GM18508 (cell line): ENCODE measurements around the gene FHIT.
"Not testable (repeated sequence)": the region's sequence is repeated elsewhere in the genome, so short reads cannot be mapped to it uniquely, and the experiment has no call there.

Experiments
- ATAC-seq: cut with Tn5 transposase; IDR thresholded peaks from one replicate; pipeline ENCODE4 v1.9.1; 2021; ENCODE audit warnings: moderate number of reproducible peaks; ENCODE audit not compliant: insufficient read depth, unreplicated experiment

The FHIT gene

DNA sequence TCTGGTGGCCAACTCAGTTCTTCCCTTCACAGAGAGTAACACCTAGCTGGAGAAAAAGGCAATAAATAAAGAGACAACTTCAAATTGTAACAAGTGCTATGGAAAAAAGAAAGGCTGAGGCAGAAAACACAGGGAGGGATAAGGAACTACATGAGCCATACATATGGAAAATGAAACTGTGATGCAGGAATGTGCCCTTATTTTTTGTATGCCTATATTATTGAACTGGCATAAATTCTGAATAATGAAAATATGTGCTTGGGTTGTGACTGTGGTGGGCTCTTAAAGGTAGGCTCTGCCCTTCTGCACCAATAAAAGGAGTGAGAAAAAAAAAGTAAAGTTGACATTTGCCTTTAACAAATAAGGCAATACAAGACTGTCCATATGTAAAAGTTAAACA, 19.6 kb downstream of the FHIT start:
- ATAC-seq, result no peak

GRCh38 chr3:61227799-61228198, 23.5 kb downstream of the FHIT start:
- ATAC-seq, result no peak

DNA sequence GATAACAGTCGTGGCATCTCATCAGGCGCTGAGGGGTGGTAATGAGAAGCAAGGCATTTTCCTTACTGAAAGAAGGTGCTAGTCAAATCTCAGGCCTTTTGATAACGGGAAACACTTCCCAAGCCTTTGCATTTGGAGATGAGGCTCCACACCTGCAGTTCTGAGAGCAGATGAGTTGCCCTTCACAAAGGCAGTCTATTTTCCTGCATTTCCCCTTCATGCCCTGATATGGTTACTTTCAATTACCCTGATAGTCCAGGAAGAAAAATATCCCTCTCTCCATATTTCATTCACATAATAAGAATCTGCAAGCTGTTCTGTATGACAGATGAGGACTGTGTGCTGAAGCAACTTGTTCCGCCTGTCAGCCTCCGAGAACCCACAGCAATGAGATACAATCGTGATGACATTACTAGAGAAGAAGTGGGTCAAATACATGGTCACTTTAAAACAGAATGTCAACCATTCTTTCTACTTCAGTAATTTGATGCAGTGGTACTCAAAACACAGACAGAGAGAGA, 25.0 kb downstream of the FHIT start:
- ATAC-seq, result no peak

DNA sequence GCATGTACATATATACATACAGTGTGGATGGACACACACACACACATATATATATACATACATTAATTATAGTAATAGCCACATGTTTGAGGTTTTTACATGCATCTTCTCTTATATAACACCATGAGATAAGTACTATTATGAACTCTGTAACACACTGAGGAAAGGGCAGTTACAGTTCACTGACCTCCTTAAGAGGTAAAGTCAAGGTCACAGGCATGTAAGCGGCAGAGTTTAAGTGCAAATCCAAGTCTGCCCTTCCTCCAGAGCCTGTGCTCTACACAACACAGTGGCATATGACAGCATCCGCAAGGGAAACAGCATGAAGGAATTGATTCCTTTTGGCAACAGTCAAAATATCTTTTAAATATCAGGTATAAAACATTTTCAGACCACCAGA, 26.4 kb downstream of the FHIT start:
- no peak for ATAC-seq

DNA sequence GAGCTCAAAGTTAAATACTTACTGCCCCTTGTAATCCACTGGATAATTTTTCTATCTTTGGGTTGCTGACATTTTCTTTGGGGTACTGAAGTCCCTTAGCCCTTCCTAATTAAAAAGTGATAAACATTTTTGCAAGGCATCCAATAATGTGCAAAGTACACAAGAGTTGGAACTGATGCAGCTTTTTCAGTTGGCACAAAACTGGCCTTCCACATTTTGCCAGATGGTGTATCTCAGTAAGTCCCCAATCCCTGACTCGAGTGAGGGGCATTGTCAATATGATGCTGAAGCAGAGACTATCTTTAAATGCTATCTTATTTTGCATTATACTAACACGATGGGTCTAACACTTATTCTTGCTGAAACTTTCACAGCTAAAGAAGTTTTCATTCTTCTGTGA, 27.8 kb downstream of the FHIT start:
- ATAC-seq, result no peak

- no peak for ATAC-seq
These were observed 28.8 kb downstream of the FHIT start for GRCh38 chr3:61222467-61222866.

GRCh38 chr3:61221759-61222362, 29.4 kb downstream of the FHIT start:
- ATAC-seq, result no peak

DNA sequence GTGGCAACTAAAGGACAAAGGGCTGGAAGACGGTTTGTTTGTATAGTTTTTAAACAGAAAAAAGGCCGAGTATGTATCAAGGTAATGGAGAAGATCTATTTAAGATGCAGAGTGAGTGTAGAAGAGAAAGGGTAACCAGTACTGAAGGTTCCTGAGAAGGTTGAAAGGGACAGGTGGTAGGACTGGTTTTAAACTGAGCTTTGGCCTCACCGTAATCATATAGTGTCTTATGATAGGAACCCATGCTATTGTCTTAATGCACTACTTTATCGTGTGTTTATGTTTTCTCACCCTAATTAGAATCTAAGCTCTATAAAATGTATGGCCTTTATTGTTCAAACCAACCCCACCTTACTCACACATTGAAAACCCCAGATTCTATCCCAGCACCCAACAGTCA, 32.7 kb downstream of the FHIT start:
- ATAC-seq, result no peak

DNA sequence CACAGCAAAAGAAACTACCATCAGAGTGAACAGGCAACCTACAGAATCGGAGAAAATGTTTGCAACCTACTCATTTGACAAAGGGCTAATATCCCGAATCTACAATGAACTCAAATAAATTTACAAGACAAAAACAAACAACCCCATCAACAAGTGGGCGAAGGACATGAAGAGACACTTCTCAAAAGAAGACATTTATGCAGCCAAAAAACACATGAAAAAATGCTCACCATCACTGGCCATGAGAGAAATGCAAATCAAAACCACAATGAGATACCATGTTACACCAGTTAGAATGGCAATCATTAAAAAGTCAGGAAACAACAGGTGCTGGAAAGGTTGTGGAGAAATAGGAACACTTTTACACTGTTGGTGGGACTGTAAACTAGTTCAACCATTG, 35.1 kb downstream of the FHIT start:
- ATAC-seq, result not testable (repeated sequence)

DNA sequence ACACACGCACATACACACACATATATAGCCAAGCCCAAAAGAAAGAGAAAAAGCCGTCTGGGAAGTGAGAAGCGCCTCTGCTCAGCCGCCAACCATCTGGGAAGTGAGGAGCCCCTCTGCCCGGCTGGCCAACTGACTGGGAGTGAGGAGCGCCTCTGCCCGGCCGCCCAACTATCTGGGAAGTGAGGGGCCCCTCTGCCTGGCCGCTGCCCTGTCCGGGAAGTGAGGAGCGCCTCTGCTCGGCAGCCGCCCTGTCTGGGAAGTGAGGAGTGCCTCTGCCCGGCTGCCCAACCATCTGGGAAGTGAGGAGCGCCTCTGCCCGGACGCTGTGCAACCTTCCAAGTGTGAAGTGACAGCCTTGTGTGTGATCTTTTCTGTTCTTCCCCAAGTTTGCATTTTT, 49.2 kb downstream of the FHIT start:
- ATAC-seq, result no peak

GRCh38 chr3:61201071-61201470, 50.2 kb downstream of the FHIT start:
- ATAC-seq, result no peak

- ATAC-seq, result no peak
These were observed 51.0 kb downstream of the FHIT start for GRCh38 chr3:61200270-61200669.

- no peak for ATAC-seq
These were observed 51.4 kb downstream of the FHIT start for GRCh38 chr3:61199843-61200242.

GRCh38 chr3:61194892-61195538, 56.2 kb downstream of the FHIT start:
- ATAC-seq, result no peak

GRCh38 chr3:61192222-61192621, 59.0 kb downstream of the FHIT start:
- ATAC-seq, result no peak

DNA sequence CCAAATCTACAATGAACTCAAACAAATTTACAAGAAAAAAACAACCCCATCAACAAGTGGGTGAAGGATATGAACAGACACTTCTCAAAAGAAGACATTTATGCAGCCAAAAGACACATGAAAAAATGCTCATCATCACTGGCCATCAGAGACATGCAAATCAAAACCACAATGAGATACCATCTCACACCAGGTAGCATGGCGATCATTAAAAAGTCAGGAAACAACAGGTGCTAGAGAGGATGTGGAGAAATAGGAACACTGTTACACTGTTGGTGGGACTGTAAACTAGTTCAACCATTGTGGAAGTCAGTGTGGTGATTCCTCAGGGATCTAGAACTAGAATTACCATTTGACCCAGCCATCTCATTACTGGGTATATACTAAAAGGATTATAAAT, 61.0 kb downstream of the FHIT start:
- ATAC-seq, result not testable (repeated sequence)

GRCh38 chr3:61186030-61186429, 65.2 kb downstream of the FHIT start:
- ATAC-seq, result no peak

GRCh38 chr3:61184956-61185355, 66.3 kb downstream of the FHIT start:
- ATAC-seq, result no peak

GRCh38 chr3:61182662-61183061, 68.6 kb downstream of the FHIT start:
- ATAC-seq, result no peak

DNA sequence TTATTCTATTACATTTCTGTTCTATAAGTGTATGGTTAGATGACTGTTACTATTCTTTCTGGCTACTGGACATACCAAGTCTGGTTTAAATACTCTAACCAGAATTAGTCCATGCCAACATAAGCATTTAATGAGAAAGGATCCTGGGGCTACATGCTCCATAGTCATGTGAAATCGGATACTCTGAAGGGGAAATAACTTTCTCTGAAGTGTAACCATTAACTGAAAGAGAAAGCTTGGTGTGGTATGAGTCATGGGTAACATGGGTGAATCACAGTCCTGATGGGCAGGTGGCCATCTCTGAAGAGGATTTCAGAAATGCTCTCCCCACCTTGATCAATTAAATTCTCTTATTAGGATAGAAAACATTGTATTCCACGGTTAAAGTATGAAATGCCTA, 69.4 kb downstream of the FHIT start:
- peak; percentile 97 for ATAC-seq

GRCh38 chr3:61180206-61180605, 71.0 kb downstream of the FHIT start:
- no peak for ATAC-seq

DNA sequence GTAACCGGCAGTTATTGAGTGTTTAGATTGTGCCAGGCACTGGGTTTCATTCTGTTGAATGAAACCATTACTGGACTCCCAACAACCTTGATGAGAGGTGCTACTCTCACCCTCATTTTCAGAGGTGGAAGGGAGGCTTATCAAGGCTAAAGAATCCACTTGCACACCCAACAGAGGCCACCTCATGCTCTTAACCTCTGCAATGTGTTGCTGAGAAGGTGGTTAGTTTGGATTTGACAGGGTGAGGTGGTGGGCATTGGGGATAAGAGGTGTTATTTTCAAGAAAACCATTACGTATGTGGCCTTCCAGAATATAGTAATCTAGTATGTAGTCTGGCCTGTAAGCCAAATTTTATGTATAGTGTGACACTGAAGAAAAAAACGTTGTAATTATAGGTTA, 73.1 kb downstream of the FHIT start:
- no peak for ATAC-seq
